Measurements from ENCODE around the gene YIPF3. TPM values are rescaled to one million over a fixed set of nuclear protein-coding genes. Genes with fewer than 3 reads are reported as not detected.
A peak's percentile ranks its signal among the peaks of the same experiment; 100 is the strongest.

YIPF3 gene
- total and polyA plus RNA-seq, 9 of the 15 experiments (the other 6 are each of a cell fraction or from before 2014, with no cell fraction given), result 27.5 to 75.3 (median 57.6) TPM

GRCh38 chr6:43496370-43497128, 20.2 kb downstream of the YIPF3 start (continued):
- TF ChIP-seq, protein P1, sequence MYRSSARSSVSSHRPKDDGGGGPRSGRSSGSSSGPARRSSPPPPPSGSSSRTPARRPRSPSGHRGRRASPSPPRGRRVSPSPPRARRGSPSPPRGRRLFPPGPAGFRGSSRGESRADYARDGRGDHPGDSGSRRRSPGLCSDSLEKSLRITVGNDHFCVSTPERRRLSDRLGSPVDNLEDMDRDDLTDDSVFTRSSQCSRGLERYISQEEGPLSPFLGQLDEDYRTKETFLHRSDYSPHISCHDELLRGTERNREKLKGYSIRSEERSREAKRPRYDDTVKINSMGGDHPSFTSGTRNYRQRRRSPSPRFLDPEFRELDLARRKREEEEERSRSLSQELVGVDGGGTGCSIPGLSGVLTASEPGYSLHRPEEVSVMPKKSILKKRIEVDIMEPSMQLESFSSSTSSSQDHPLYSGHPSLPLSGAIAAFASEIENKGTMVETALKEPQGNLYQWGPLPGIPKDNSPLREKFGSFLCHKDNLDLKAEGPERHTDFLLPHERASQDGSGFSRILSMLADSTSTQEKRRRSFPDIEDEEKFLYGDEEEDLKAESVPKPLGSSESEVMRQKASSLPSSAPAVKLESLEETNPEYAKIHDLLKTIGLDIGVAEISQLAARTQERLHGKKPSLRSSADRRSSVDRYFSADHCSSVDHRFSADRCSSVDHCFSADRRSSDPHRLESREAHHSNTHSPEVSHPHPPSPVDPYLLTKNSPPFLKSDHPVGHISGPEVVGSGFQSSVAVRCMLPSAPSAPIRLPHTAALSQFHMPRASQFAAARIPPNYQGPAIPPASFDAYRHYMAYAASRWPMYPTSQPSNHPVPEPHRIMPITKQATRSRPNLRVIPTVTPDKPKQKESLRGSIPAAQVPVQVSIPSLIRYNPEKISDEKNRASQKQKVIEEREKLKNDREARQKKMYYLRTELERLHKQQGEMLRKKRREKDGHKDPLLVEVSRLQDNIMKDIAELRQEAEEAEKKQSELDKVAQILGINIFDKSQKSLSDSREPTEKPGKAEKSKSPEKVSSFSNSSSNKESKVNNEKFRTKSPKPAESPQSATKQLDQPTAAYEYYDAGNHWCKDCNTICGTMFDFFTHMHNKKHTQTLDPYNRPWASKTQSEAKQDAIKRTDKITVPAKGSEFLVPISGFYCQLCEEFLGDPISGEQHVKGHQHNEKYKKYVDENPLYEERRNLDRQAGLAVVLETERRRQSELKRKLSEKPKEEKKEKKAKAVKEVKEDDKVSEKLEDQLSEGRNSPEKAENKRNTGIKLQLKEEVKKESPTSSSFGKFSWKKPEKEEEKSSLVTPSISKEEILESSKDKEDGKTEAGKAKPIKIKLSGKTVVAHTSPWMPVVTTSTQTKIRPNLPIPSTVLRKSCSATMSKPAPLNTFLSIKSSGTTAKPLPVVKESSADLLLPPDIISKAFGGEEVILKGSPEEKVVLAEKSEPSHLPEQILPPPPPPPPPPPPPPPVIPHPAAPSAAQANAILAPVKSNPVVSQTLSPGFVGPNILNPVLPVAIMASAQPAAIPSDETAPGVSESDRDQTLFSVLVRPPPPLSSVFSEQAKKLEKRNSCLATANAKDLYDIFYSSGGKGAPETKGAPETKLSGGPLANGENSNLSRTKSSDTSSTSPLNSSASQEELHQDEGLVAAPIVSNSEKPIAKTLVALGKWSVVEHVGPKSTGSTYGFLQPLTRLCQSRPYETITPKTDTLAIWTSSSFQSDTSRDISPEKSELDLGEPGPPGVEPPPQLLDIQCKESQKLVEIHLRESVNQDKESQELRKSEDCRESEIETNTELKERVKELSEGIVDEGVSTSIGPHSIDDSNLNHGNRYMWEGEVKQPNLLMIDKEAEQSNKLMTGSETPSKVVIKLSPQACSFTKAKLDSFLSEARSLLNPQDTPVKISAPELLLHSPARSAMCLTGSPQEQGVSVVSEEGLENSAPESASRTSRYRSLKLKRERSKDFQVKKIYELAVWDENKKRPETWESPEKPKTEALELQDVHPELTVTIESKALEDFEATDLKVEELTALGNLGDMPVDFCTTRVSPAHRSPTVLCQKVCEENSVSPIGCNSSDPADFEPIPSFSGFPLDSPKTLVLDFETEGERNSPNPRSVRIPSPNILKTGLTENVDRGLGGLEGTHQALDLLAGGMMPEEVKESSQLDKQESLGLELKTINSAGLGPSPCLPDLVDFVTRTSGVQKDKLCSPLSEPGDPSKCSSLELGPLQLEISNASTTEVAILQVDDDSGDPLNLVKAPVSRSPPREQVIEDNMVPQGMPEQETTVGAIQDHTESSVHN (IDR thresholded peaks at IDR 0.05; ENCODE audit: borderline replicate concordance in 1 of 2, low read depth in 1 of 2), result no peak
- TF ChIP-seq ZFP30 (CRISPR knock-in tag; IDR thresholded peaks at IDR 0.05; ENCODE audit: borderline replicate concordance), result no peak
- TF ChIP-seq, protein P2, sequence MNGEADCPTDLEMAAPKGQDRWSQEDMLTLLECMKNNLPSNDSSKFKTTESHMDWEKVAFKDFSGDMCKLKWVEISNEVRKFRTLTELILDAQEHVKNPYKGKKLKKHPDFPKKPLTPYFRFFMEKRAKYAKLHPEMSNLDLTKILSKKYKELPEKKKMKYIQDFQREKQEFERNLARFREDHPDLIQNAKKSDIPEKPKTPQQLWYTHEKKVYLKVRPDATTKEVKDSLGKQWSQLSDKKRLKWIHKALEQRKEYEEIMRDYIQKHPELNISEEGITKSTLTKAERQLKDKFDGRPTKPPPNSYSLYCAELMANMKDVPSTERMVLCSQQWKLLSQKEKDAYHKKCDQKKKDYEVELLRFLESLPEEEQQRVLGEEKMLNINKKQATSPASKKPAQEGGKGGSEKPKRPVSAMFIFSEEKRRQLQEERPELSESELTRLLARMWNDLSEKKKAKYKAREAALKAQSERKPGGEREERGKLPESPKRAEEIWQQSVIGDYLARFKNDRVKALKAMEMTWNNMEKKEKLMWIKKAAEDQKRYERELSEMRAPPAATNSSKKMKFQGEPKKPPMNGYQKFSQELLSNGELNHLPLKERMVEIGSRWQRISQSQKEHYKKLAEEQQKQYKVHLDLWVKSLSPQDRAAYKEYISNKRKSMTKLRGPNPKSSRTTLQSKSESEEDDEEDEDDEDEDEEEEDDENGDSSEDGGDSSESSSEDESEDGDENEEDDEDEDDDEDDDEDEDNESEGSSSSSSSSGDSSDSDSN (IDR thresholded peaks at IDR 0.05; ENCODE audit: borderline replicate concordance in 1 of 2, low read depth in 2 of 2, low read length in 2 of 2), result no peak
- no peak for TF ChIP-seq CREBBP (IDR thresholded peaks at IDR 0.05; ENCODE audit: low read depth, low read length)
- TF ChIP-seq ZNF445 (CRISPR knock-in tag; IDR thresholded peaks at IDR 0.05; ENCODE audit: low read depth), result no peak
- no peak for TF ChIP-seq FUS (optimal IDR thresholded peaks at IDR 0.05; ENCODE audit: low read depth, low read length)
- 0 out of 2 replicates have a peak, but pooled peaks have one; percentile 20 for TF ChIP-seq CBFA2T3 (IDR thresholded peaks at IDR 0.05)
- no peak for TF ChIP-seq ZNF561 (CRISPR knock-in tag; conservative IDR thresholded peaks at IDR 0.05)
- TF ChIP-seq SNRNP70 (optimal IDR thresholded peaks at IDR 0.05; ENCODE audit: low read depth, low read length), result no peak
- no peak for TF ChIP-seq HBP1 (CRISPR knock-in tag; IDR thresholded peaks at IDR 0.05)
- TF ChIP-seq EP400 (IDR thresholded peaks at IDR 0.05), result no peak
- TF ChIP-seq ZNF507 (tag; conservative IDR thresholded peaks at IDR 0.05), result no peak
